ENCODE data around the gene OLFML2A. TPM values are rescaled to one million over a fixed set of nuclear protein-coding genes. Genes with fewer than 3 reads are reported as not detected.

OLFML2A gene
- total RNA-seq, 2 donors from 2014 or later, result 5.4 to 6.7 TPM

DNA sequence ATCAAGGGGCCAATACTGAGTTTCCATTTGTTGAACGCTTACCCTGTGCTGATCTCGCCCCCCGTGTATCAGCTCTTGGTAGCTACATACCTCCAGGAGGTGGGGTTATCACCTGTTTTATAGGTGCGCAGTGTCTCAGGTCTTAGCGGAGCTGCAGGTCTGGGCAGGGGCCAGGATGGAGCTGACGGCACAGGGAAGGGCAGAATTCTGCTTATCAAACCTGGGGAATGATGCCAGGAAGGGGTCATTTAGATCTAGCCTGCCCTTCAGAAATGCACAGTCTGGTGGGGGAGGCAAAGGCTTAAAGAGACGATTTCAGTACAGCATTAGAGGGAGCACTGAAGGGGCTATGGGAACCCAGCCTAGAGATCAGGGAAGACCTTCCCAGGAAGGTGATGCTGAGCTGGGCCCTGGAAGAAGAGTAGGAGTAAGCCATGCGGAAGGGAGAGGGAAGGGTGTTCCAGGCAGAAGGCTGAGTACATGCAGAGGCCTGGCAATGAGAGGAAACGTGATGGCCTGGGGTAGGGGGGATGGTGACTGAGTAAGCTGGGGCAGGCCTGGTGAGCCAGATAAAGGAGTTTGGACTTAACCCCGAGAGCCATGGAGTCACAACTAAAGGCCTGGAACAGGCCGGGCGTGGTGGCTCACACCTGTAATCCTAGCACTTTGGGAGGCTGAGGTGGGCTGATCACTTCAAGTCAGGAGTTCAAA is 31.5 kb downstream of the OLFML2A start:
- no peaks in the 10 kb centered on the region for H3K36me3 ChIP-seq
- H3K9me3 ChIP-seq, result no peaks in the 10 kb centered on the region
- no peak for DNase-seq (ENCODE audit: low spot score)
- H3K27me3 ChIP-seq (replicated peaks; ENCODE audit: insufficient read depth), result no peaks in the 10 kb centered on the region
- no peak overlapping the region for H3K27ac ChIP-seq
- H3K4me1 ChIP-seq (ENCODE audit: control insufficient read depth in 1 of 2, low read depth in 2 of 2), result no peaks in the 10 kb centered on the region
- ATAC-seq (ENCODE audit: insufficient number of reproducible peaks, low FRiP score, low read depth), result no peak
- TF ChIP-seq, protein P1, sequence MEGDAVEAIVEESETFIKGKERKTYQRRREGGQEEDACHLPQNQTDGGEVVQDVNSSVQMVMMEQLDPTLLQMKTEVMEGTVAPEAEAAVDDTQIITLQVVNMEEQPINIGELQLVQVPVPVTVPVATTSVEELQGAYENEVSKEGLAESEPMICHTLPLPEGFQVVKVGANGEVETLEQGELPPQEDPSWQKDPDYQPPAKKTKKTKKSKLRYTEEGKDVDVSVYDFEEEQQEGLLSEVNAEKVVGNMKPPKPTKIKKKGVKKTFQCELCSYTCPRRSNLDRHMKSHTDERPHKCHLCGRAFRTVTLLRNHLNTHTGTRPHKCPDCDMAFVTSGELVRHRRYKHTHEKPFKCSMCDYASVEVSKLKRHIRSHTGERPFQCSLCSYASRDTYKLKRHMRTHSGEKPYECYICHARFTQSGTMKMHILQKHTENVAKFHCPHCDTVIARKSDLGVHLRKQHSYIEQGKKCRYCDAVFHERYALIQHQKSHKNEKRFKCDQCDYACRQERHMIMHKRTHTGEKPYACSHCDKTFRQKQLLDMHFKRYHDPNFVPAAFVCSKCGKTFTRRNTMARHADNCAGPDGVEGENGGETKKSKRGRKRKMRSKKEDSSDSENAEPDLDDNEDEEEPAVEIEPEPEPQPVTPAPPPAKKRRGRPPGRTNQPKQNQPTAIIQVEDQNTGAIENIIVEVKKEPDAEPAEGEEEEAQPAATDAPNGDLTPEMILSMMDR (IDR thresholded peaks at IDR 0.05), result no peak
- H3K4me3 ChIP-seq, result no peak overlapping the region

- Histone ChIP-seq H3K27me3 (replicated peaks; ENCODE audit: insufficient read depth) (no peaks in the 10 kb centered on the region), H3K4me3 (no peak overlapping the region), H3K4me1 (ENCODE audit: control insufficient read depth in 1 of 2, low read depth in 2 of 2) (no peaks in the 10 kb centered on the region), H3K36me3 (no peaks in the 10 kb centered on the region), H3K9me3 (no peaks in the 10 kb centered on the region), H3K27ac (no peak overlapping the region)
- ATAC-seq (ENCODE audit: insufficient number of reproducible peaks, low FRiP score, low read depth), result no peak
- DNase-seq (ENCODE audit: low spot score), result no peak
- TF ChIP-seq, protein P1 (IDR thresholded peaks at IDR 0.05), result no peak
Observed at GRCh38 chr9:124809211-124809610, 32.3 kb downstream of the OLFML2A start.

- DNase-seq (ENCODE audit: low spot score), result no peak
Observed at GRCh38 chr9:124809741-124810500, 33.0 kb downstream of the OLFML2A start.

GRCh38 chr9:124810663-124811355 is 33.9 kb downstream of the OLFML2A start:
- ATAC-seq (ENCODE audit: insufficient number of reproducible peaks, low FRiP score, low read depth) (no peak), DNase-seq (ENCODE audit: low spot score) (no peak)
- H3K4me1 ChIP-seq (ENCODE audit: control insufficient read depth in 1 of 2, low read depth in 2 of 2), result no peaks in the 10 kb centered on the region
- no peaks in the 10 kb centered on the region for H3K9me3 ChIP-seq
- H3K4me3 ChIP-seq, result no peak overlapping the region
- TF ChIP-seq, protein P1 (IDR thresholded peaks at IDR 0.05), result no peak
- H3K27ac ChIP-seq, result no peak overlapping the region
- no peaks in the 10 kb centered on the region for H3K27me3 ChIP-seq (replicated peaks; ENCODE audit: insufficient read depth)
- H3K36me3 ChIP-seq, result no peaks in the 10 kb centered on the region

More at GRCh38 chr9:124809741-124810500, 33.0 kb downstream of the OLFML2A start:
- H3K36me3 ChIP-seq, result no peaks in the 10 kb centered on the region
- no peak overlapping the region for H3K4me3 ChIP-seq
- no peaks in the 10 kb centered on the region for H3K9me3 ChIP-seq
- TF ChIP-seq, protein P1 (IDR thresholded peaks at IDR 0.05), result no peak
- no peak for ATAC-seq (ENCODE audit: insufficient number of reproducible peaks, low FRiP score, low read depth)
- no peaks in the 10 kb centered on the region for H3K27me3 ChIP-seq (replicated peaks; ENCODE audit: insufficient read depth)
- no peaks in the 10 kb centered on the region for H3K4me1 ChIP-seq (ENCODE audit: control insufficient read depth in 1 of 2, low read depth in 2 of 2)
- H3K27ac ChIP-seq, result no peak overlapping the region

- ATAC-seq (ENCODE audit: insufficient number of reproducible peaks, low FRiP score, low read depth), result no peak
- H3K4me1 ChIP-seq (ENCODE audit: control insufficient read depth in 1 of 2, low read depth in 2 of 2), result no peaks in the 10 kb centered on the region
- no peak overlapping the region for H3K4me3 ChIP-seq
- TF ChIP-seq, protein P1 (IDR thresholded peaks at IDR 0.05), result no peak
- no peak overlapping the region for H3K27ac ChIP-seq
- H3K27me3 ChIP-seq (replicated peaks; ENCODE audit: insufficient read depth), result no peaks in the 10 kb centered on the region
- H3K9me3 ChIP-seq, result no peaks in the 10 kb centered on the region
- DNase-seq (ENCODE audit: low spot score), result no peak
- H3K36me3 ChIP-seq, result no peaks in the 10 kb centered on the region
Observed at GRCh38 chr9:124812441-124812876, 35.5 kb downstream of the OLFML2A start.

All from thoracic aorta (tissue), 2 donors.